HepG2 (cell line): Measurements from ENCODE around the gene RCOR3. TPM values are rescaled to one million over a fixed set of nuclear protein-coding genes. Genes with fewer than 3 reads are reported as not detected.

Experiments used
- ATAC-seq: fragments of 200-7000 bp; cut with Tn5 transposase; 3 replicates; pipeline ENCODE4 v1.9.1; 2020; ENCODE audit warnings: mild to moderate bottlenecking, moderate library complexity
- BruUV-seq: library from RNA; stranded (reverse); fragments of 400-500 nt; replicated peaks from 2 replicates; lab custom pipeline; 2021; lab: Mats Ljungman, UMichigan
- CTCF ChIA-PET: fragments of 300-600 bp; formaldehyde crosslinking; extraction: SDS; loops from one replicate; lab custom pipeline; 2021; ENCODE audit warnings: low total read pairs, inconsistent platforms, low intra/inter-chr PET ratio; lab: Yijun Ruan, JAX
- POLR2A ChIA-PET: fragments of 350-600 bp; sonication (Branson Sonifier 250); formaldehyde crosslinking; loops from one replicate; lab custom pipeline; 2020; ENCODE audit warnings: antibody characterized with exemption, inconsistent platforms; lab: Yijun Ruan, JAX
- DNase-seq: peaks from one replicate; pipeline ENCODE4 v3.0.0-alpha.2; 2015; ENCODE audit warnings: low spot score
- FAIRE-seq: peaks from 3 replicates; lab custom pipeline; 2011; peaks lifted over from hg19 to GRCh38; lab: Jason Lieb, UNC
- H2AFZ ChIP-seq: one replicate; pipeline ENCODE4 v1.6.1; 2011; ENCODE audit warnings: low read length, inconsistent platforms
- H3K27ac ChIP-seq: fragments of 300-600 bp; 3 replicates; pipeline ENCODE4 v1.8.0; 2011; ENCODE audit warnings: mixed run types, mild to moderate bottlenecking, mixed read lengths, low read length, inconsistent platforms; ENCODE audit not compliant: insufficient read depth; ENCODE audit errors: extremely low read length
- H3K27me3 ChIP-seq, 2 experiments: fragments of 200-600 bp in 1 of 2; 2 replicates in 1 of 2; 3 replicates in 1 of 2; pipeline versions ENCODE4 v1.6.0 to v1.8.0; 2011; ENCODE audit warnings: low read length in 2 of 2, mild to moderate bottlenecking in 2 of 2, moderate library complexity in 2 of 2, inconsistent platforms in 1 of 2; ENCODE audit not compliant: insufficient read depth in 2 of 2, control insufficient read depth in 1 of 2
- H3K36me3 ChIP-seq, 2 experiments: fragments of 200-600 bp in 1 of 2; replicated peaks in 1 of 2; 2 replicates in 1 of 2; 3 replicates in 1 of 2; pipeline versions ENCODE4 v1.5.1 to v1.8.0; 2011; ENCODE audit warnings: low read length in 2 of 2, inconsistent platforms in 1 of 2; ENCODE audit not compliant: insufficient read depth in 2 of 2, control insufficient read depth in 1 of 2
- H3K4me1 ChIP-seq: 2 replicates; pipeline ENCODE4 v1.5.1; 2012; ENCODE audit warnings: low read length, inconsistent platforms; ENCODE audit not compliant: insufficient read depth
- H3K4me2 ChIP-seq: 2 replicates; pipeline ENCODE4 v1.6.0; 2011; ENCODE audit warnings: low read depth, low read length, inconsistent platforms
- H3K4me3 ChIP-seq, 3 experiments: fragments of 200-600 bp in 1 of 3; sonication (generic), shearing (Covaris generic) in 1 of 3; replicated peaks in 1 of 3; 2 replicates each; pipeline ENCODE4 v1.5.1; 2011 to 2016; ENCODE audit warnings: low read length in 3 of 3, inconsistent platforms in 2 of 3, low read depth in 2 of 3, mild to moderate bottlenecking in 2 of 3, control low read depth in 1 of 3, mixed read lengths in 1 of 3; ENCODE audit not compliant: insufficient read depth in 1 of 3
- H3K79me2 ChIP-seq: one replicate; pipeline ENCODE4 v1.6.1; 2011; ENCODE audit warnings: low read length, inconsistent platforms; ENCODE audit not compliant: insufficient read depth
- H3K9ac ChIP-seq: 2 replicates; pipeline ENCODE4 v1.6.0; 2011; ENCODE audit warnings: mild to moderate bottlenecking, low read depth, low read length, inconsistent platforms; ENCODE audit not compliant: insufficient read depth
- H3K9me3 ChIP-seq: 2 replicates; pipeline ENCODE4 v1.5.1; 2012; ENCODE audit warnings: mild to moderate bottlenecking, low read length
- H4K20me1 ChIP-seq: 2 replicates; pipeline ENCODE4 v1.6.0; 2011; ENCODE audit warnings: inconsistent platforms, mild to moderate bottlenecking, low read length, moderate library complexity; ENCODE audit not compliant: insufficient read depth
- AHR ChIP-seq: IDR thresholded peaks from 2 replicates; pipeline ENCODE4 v1.6.1; 2018; ENCODE audit warnings: missing genetic modification reagents, missing compliant biosample characterization
- CBX5 ChIP-seq: sonication (generic); formaldehyde crosslinking; IDR thresholded peaks from 2 replicates; pipeline ENCODE4 v1.4.0; 2020; ENCODE audit warnings: missing genetic modification reagents, borderline replicate concordance
- CEBPB ChIP-seq: IDR thresholded peaks from 2 replicates; pipeline ENCODE4 v1.6.1; 2011; ENCODE audit warnings: low read depth, low read length, improper control_type of control experiment, borderline replicate concordance
- KLF6 ChIP-seq: IDR thresholded peaks from 2 replicates; pipeline ENCODE4 v1.8.0; 2016; ENCODE audit warnings: missing biosample characterization, missing genetic modification reagents
- NFE2L2 ChIP-seq: fragments of 150-350 bp; IDR thresholded peaks from 2 replicates; pipeline ENCODE4 v1.6.1; 2014; ENCODE audit warnings: low read length
- PAF1 ChIP-seq: IDR thresholded peaks from 2 replicates; pipeline ENCODE4 v1.6.1; 2016; ENCODE audit warnings: missing genetic modification reagents, missing compliant biosample characterization
- ZNF354B ChIP-seq: sonication (generic); formaldehyde crosslinking; IDR thresholded peaks from 2 replicates; pipeline ENCODE4 v1.8.0; 2022; ENCODE audit warnings: mild to moderate bottlenecking, missing genetic modification reagents
- ZNF367 ChIP-seq: sonication (generic); formaldehyde crosslinking; IDR thresholded peaks from 2 replicates; pipeline ENCODE4 v1.4.0; 2020; ENCODE audit warnings: missing genetic modification reagents, borderline replicate concordance
- ZNF510 ChIP-seq: sonication (generic); formaldehyde crosslinking; IDR thresholded peaks from 2 replicates; pipeline ENCODE4 v1.4.0; 2020; ENCODE audit warnings: low read depth, mild to moderate bottlenecking, missing genetic modification reagents
- ZNF782 ChIP-seq: sonication (generic); formaldehyde crosslinking; IDR thresholded peaks from 2 replicates; pipeline ENCODE4 v1.4.0; 2020; ENCODE audit warnings: missing genetic modification reagents, mild to moderate bottlenecking, borderline replicate concordance
- ZNF879 ChIP-seq: sonication (generic); formaldehyde crosslinking; IDR thresholded peaks from 2 replicates; pipeline ENCODE4 v1.8.1; 2023; ENCODE audit warnings: missing genetic modification reagents
- WGBS: methylation state at CpG from one replicate; pipeline ENCODE4 v1.1.6; 2017; ENCODE audit warnings: low lambda C conversion rate; 5-methylcytosine and 5-hydroxymethylcytosine counted together
- in situ Hi-C: cut with HindIII; loops from 2 replicates; pipeline ENCODE4 v1.10.0; 2017; ENCODE audit warnings: low pct_unique_long_range_greater_than_20kb; ENCODE audit not compliant: extremely low pct_ligation_motif_present
- intact Hi-C: fragments of 100-400 bp; cut with micrococcal nuclease; formaldehyde crosslinking; loops from one replicate; pipeline ENCODE4 v1.10.0; 2022; ENCODE audit not compliant: unreplicated experiment
- polyA plus RNA-seq, 8 experiments: library from polyadenylated mRNA; depleted of rRNA in 3 of 8; stranded (reverse) in 7 of 8; unstranded in 1 of 8; fragments of >200 nt; fragmentation: Illumina TruSeq in 4 of 8; extraction: Trizol in 4 of 8; gene quantifications; 2 replicates each; pipeline versions ENCODE4 v1.2.1 to v1.2.3, GENCODE V29; 2011 to 2016; ENCODE audit warnings: low read depth in 4 of 8, missing spikeins in 1 of 8, mixed read lengths in 1 of 8; ENCODE audit not compliant: insufficient read depth in 1 of 8
- total RNA-seq, 5 experiments: library from RNA; depleted of rRNA; stranded (reverse); fragments of >200 nt; fragmentation: Illumina TruSeq; extraction: Trizol; gene quantifications; 2 replicates each; pipeline ENCODE4 v1.2.3, GENCODE V29; 2016; ENCODE audit warnings: low read depth in 1 of 5
- TF ChIP-seq, protein P1 (sequence below): sonication (generic); formaldehyde crosslinking; IDR thresholded peaks from 2 replicates; pipeline ENCODE4 v1.4.0; 2020; ENCODE audit warnings: missing genetic modification reagents, mild to moderate bottlenecking, borderline replicate concordance
- TF ChIP-seq, protein P2 (sequence below), 2 experiments: fragments of 450-650 bp in 1 of 2; sonication (generic) in 1 of 2; formaldehyde crosslinking; IDR thresholded peaks; 2 replicates each; pipeline versions ENCODE4 v1.5.0 to v1.8.0; 2020 to 2022; ENCODE audit warnings: mild to moderate bottlenecking in 1 of 2, missing genetic modification reagents in 1 of 2
- TF ChIP-seq, protein P3 (sequence below): sonication (generic); formaldehyde crosslinking; IDR thresholded peaks from 2 replicates; pipeline ENCODE4 v1.5.0; 2020; ENCODE audit warnings: mild to moderate bottlenecking, missing genetic modification reagents

Gene RCOR3
- total and polyA plus RNA-seq, 2 of the 13 experiments (the other 11 are each of a cell fraction or from before 2014, with no cell fraction given): 16.8 to 31.6 TPM

DNA sequence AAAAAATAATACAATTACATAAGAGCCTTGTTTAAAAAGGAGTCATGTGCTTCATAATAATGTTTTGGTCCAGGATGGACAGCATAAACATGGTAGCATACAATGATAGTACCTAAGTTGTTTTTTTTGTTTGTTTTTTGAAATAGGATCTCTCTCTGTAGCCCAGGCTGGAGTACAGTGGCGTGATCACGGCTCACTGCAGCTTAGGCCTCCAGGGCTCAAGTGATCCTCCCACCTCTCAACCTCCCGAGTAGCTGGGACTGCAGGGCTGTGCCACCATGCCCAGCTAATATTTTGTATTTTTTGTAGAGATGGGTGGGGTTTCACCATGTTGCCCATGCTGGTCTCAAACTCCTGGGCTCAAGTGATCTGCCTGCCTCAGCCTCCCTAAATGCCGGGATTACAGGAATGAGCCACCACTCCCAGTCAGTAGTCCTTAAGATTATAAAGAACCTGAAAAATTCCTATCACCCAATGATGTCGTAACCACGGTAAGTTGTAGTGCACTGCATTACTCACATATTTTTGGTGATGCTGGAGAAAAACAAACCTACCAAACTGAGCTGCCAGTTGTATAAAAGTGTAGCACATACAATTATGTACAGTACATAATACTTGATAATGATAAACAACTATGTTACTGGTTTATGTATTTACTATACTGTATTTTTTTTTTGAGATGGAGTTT, 22.4 kb upstream of the RCOR3 start (continued):
- TF ChIP-seq PAF1 (CRISPR knock-in tag): no peak

DNA sequence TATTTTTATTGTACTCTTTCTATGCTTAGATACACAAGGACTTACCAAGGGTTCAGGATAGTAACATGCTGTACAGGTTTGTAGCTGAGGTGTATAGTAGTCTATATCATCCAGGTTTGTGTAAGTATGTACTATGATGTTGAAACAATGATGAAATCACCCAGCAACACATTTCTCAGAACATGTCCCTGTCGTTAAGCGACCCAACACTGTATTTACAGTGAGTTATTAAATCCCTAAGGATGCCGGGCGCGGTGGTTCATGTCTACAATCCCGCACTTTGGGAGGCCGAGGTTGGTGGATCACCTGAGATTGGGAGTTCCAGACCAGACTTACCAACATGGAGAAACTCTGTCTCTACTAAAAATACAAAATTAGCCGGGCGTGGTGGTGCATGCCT, 21.6 kb upstream of the RCOR3 start:
- TF ChIP-seq ZNF879 (no peak), ZNF354B (CRISPR knock-in tag) (no peak), CEBPB (peak; percentile 26; the same call in 1 of the 2 replicates), KLF6 (CRISPR knock-in tag) (no peak), CBX5 (CRISPR knock-in tag) (no peak), ZNF782 (CRISPR knock-in tag) (no peak), ZNF510 (CRISPR knock-in tag) (no peak), NFE2L2 (no peak), AHR (CRISPR knock-in tag) (no peak), ZNF367 (CRISPR knock-in tag) (no peak)
- TF ChIP-seq, protein P1, sequence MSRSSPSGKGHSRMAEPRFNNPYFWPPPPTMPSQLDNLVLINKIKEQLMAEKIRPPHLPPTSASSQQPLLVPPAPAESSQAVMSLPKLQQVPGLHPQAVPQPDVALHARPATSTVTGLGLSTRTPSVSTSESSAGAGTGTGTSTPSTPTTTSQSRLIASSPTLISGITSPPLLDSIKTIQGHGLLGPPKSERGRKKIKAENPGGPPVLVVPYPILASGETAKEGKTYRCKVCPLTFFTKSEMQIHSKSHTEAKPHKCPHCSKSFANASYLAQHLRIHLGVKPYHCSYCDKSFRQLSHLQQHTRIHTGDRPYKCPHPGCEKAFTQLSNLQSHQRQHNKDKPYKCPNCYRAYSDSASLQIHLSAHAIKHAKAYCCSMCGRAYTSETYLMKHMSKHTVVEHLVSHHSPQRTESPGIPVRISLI (CRISPR knock-in tag): no peak
- TF ChIP-seq, protein P2, sequence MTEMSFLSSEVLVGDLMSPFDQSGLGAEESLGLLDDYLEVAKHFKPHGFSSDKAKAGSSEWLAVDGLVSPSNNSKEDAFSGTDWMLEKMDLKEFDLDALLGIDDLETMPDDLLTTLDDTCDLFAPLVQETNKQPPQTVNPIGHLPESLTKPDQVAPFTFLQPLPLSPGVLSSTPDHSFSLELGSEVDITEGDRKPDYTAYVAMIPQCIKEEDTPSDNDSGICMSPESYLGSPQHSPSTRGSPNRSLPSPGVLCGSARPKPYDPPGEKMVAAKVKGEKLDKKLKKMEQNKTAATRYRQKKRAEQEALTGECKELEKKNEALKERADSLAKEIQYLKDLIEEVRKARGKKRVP (CRISPR knock-in tag; IDR thresholded peaks at IDR 0.05): peak in 1 of 2 experiments; percentile 78; a peak in 2 of 4 replicates
- TF ChIP-seq, protein P3, sequence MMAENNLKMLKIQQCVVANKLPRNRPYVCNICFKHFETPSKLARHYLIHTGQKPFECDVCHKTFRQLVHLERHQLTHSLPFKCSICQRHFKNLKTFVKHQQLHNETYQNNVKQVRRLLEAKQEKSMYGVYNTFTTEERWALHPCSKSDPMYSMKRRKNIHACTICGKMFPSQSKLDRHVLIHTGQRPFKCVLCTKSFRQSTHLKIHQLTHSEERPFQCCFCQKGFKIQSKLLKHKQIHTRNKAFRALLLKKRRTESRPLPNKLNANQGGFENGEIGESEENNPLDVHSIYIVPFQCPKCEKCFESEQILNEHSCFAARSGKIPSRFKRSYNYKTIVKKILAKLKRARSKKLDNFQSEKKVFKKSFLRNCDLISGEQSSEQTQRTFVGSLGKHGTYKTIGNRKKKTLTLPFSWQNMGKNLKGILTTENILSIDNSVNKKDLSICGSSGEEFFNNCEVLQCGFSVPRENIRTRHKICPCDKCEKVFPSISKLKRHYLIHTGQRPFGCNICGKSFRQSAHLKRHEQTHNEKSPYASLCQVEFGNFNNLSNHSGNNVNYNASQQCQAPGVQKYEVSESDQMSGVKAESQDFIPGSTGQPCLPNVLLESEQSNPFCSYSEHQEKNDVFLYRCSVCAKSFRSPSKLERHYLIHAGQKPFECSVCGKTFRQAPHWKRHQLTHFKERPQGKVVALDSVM (CRISPR knock-in tag): no peak
- Histone ChIP-seq H3K9ac (no peak overlapping the region), H3K4me2 (no peak overlapping the region), H3K79me2 (no peaks in the 10 kb centered on the region), H3K4me1 (no peaks in the 10 kb centered on the region), H3K27me3 (no peaks in the 10 kb centered on the region), H3K27ac (no peak overlapping the region), H4K20me1 (no peaks in the 10 kb centered on the region), H3K9me3 (no peaks in the 10 kb centered on the region), H3K36me3 (no peaks in the 10 kb centered on the region), H3K4me3 (no peak overlapping the region), H2AFZ (no peak overlapping the region)
- POLR2A ChIA-PET: no interaction called here
- FAIRE-seq: no peak
- WGBS: 63% methylated on average over 9 of the region's 9 CpGs
- BruUV-seq: no TSS peak
- CTCF ChIA-PET: no interaction called here
- intact Hi-C loops (no loop called here), in situ Hi-C loops (no loop called here)
- ATAC-seq: no peak
- no peak for DNase-seq
